ENCODE data around the gene QSER1. TPM values are rescaled to one million over a fixed set of nuclear protein-coding genes. Genes with fewer than 3 reads are reported as not detected.

The QSER1 gene
- polyA plus RNA-seq, 1 donor (not counting 4 experiments of a cell fraction or from before 2014, with no cell fraction given), result 14.7 TPM

DNA sequence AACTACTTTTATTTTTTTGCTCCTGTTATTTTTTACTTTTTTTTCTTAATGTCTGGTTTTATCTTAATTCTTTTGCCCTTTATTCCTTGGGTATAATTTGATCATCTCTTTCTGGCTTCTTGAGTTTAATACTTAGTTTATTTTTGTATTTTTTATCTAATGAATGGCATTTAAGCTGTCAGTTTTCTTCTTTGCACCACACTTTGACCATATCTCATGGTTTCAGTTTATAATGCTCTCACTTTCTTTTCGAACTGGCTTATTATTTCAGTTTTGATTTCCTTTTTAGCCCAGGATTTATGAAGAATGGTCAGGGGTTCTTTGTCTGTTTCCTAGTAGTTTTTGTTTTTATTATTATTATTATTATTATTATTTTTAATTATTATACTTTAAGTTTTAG lies 48.3 kb downstream of the QSER1 start:
- FAIRE-seq (no peak), DNase-seq (ENCODE audit: low read depth, low spot score) (no peak)
- H3K9me1 ChIP-seq (ENCODE audit: control insufficient read depth, extremely low read depth, insufficient read depth, low read length), result no peaks in the 10 kb centered on the region
- H3K9ac ChIP-seq (ENCODE audit: control insufficient read depth, extremely low read depth, insufficient read depth, low read length), result no peak overlapping the region
- H3K79me2 ChIP-seq (ENCODE audit: control insufficient read depth, insufficient read depth, low read length), result peaks cover 12% of the 10 kb centered on the region
- H3K27ac ChIP-seq (ENCODE audit: control insufficient read depth, insufficient read depth, low read length), result no peak overlapping the region
- H3K4me3 ChIP-seq (ENCODE audit: control insufficient read depth in 2 of 3, extremely low read depth in 1 of 3, insufficient read depth in 2 of 3, low read depth in 1 of 3, low read length in 3 of 3), result no peak overlapping the region
- H3K36me3 ChIP-seq (ENCODE audit: control insufficient read depth in 2 of 2, extremely low read depth in 1 of 2, insufficient read depth in 2 of 2, low read length in 2 of 2), result no peaks in the 10 kb centered on the region
- TF ChIP-seq, protein P1, sequence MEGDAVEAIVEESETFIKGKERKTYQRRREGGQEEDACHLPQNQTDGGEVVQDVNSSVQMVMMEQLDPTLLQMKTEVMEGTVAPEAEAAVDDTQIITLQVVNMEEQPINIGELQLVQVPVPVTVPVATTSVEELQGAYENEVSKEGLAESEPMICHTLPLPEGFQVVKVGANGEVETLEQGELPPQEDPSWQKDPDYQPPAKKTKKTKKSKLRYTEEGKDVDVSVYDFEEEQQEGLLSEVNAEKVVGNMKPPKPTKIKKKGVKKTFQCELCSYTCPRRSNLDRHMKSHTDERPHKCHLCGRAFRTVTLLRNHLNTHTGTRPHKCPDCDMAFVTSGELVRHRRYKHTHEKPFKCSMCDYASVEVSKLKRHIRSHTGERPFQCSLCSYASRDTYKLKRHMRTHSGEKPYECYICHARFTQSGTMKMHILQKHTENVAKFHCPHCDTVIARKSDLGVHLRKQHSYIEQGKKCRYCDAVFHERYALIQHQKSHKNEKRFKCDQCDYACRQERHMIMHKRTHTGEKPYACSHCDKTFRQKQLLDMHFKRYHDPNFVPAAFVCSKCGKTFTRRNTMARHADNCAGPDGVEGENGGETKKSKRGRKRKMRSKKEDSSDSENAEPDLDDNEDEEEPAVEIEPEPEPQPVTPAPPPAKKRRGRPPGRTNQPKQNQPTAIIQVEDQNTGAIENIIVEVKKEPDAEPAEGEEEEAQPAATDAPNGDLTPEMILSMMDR (optimal IDR thresholded peaks at IDR 0.05 in 1 of 3, IDR thresholded peaks at IDR 0.05 in 1 of 3, conservative IDR thresholded peaks at IDR 0.05 in 1 of 3; ENCODE audit: extremely low read depth in 1 of 3, insufficient read depth in 2 of 3, low read length in 3 of 3), result no peak
- TF ChIP-seq EZH2 (IDR thresholded peaks at IDR 0.05; ENCODE audit: low read length), result no peak
- H3K4me1 ChIP-seq (ENCODE audit: control insufficient read depth, extremely low read depth, insufficient read depth, low read length), result no peaks in the 10 kb centered on the region
- no peaks in the 10 kb centered on the region for H3K9me3 ChIP-seq (ENCODE audit: control insufficient read depth, low read depth, low read length)
- H2AFZ ChIP-seq (ENCODE audit: control insufficient read depth, low read length), result no peak overlapping the region
- no peak overlapping the region for H3K4me2 ChIP-seq (ENCODE audit: control insufficient read depth, extremely low read depth, insufficient read depth, low read depth, low read length)
- no peaks in the 10 kb centered on the region for H3K27me3 ChIP-seq (ENCODE audit: control insufficient read depth, extremely low read depth, insufficient read depth, low read length)
- H4K20me1 ChIP-seq (ENCODE audit: control insufficient read depth, extremely low read depth, insufficient read depth, low read length), result no peaks in the 10 kb centered on the region
- dilution Hi-C loops (cut with MboI; ENCODE audit: extremely low pct_ligation_motif_present, low sequenced_read_pairs), result no loop called here

DNA sequence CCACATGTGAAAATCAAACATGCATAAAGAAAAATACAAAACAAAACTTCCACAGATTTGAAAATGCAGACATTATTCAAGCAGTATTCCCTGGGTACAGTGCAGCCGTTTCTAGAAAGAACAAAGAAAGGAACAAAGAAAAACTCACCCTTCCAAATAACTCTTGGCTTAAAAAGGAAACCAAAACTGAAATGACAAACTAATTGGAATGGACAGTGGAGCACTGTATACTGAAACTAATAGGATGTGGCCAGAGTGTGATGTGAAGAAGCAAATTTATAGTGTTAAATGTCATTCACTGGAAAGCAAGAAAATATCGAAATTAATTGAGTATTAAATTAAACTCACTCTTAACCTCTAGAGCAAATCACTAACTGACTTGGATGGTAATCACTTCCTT lies 55.4 kb downstream of the QSER1 start:
- H3K36me3 ChIP-seq (ENCODE audit: control insufficient read depth in 2 of 2, extremely low read depth in 1 of 2, insufficient read depth in 2 of 2, low read length in 2 of 2), result no peaks in the 10 kb centered on the region
- no peak overlapping the region for H3K4me2 ChIP-seq (ENCODE audit: control insufficient read depth, extremely low read depth, insufficient read depth, low read depth, low read length)
- no peaks in the 10 kb centered on the region for H3K27me3 ChIP-seq (ENCODE audit: control insufficient read depth, extremely low read depth, insufficient read depth, low read length)
- DNase-seq (ENCODE audit: low read depth, low spot score), result no peak
- H3K9me1 ChIP-seq (ENCODE audit: control insufficient read depth, extremely low read depth, insufficient read depth, low read length), result no peaks in the 10 kb centered on the region
- dilution Hi-C loops (cut with MboI; ENCODE audit: extremely low pct_ligation_motif_present, low sequenced_read_pairs), result no loop called here
- H3K9me3 ChIP-seq (ENCODE audit: control insufficient read depth, low read depth, low read length), result no peaks in the 10 kb centered on the region
- H3K9ac ChIP-seq (ENCODE audit: control insufficient read depth, extremely low read depth, insufficient read depth, low read length), result no peak overlapping the region
- no peaks in the 10 kb centered on the region for H4K20me1 ChIP-seq (ENCODE audit: control insufficient read depth, extremely low read depth, insufficient read depth, low read length)
- no peak overlapping the region for H3K4me3 ChIP-seq (ENCODE audit: control insufficient read depth in 2 of 3, extremely low read depth in 1 of 3, insufficient read depth in 2 of 3, low read depth in 1 of 3, low read length in 3 of 3)
- TF ChIP-seq EZH2 (IDR thresholded peaks at IDR 0.05; ENCODE audit: low read length), result no peak
- TF ChIP-seq, protein P1 (optimal IDR thresholded peaks at IDR 0.05 in 1 of 3, IDR thresholded peaks at IDR 0.05 in 1 of 3, conservative IDR thresholded peaks at IDR 0.05 in 1 of 3; ENCODE audit: extremely low read depth in 1 of 3, insufficient read depth in 2 of 3, low read length in 3 of 3), result no peak
- H2AFZ ChIP-seq (ENCODE audit: control insufficient read depth, low read length), result no peak overlapping the region
- H3K4me1 ChIP-seq (ENCODE audit: control insufficient read depth, extremely low read depth, insufficient read depth, low read length), result no peaks in the 10 kb centered on the region
- FAIRE-seq, result no peak
- H3K79me2 ChIP-seq (ENCODE audit: control insufficient read depth, insufficient read depth, low read length), result no peaks in the 10 kb centered on the region
- H3K27ac ChIP-seq (ENCODE audit: control insufficient read depth, insufficient read depth, low read length), result no peak overlapping the region

Data from keratinocyte (primary cell).